Natural killer cell (primary cell): ENCODE results near the gene BOD1. TPM values are rescaled to one million over a fixed set of nuclear protein-coding genes. Genes with fewer than 3 reads are reported as not detected.

Experiments used
- ATAC-seq, 3 donors: fragments of 150-1000 bp in 2 of 3; fragments of 200-7000 bp in 1 of 3; cut with Tn5 transposase; 1 replicate in 1 of 3; 2 replicates in 2 of 3; pipeline ENCODE4 v1.10.0; 2021; ENCODE audit warnings: mild to moderate bottlenecking in 2 of 3, moderate library complexity in 2 of 3
- DNase-seq, 2 donors: peaks; one replicate each; pipeline versions ENCODE4 v3.0.0 to v3.0.0-alpha.2; 2013 to 2021; ENCODE audit warnings: mixed read lengths in 1 of 2
- H3K27ac ChIP-seq: one replicate; pipeline ENCODE4 v1.5.1; 2013; ENCODE audit warnings: mild to moderate bottlenecking, low read length
- H3K27me3 ChIP-seq: one replicate; pipeline ENCODE4 v1.6.1; 2013; ENCODE audit warnings: low read length; ENCODE audit not compliant: control insufficient read depth, insufficient read depth
- H3K36me3 ChIP-seq: one replicate; pipeline ENCODE4 v1.6.1; 2013; ENCODE audit warnings: low read length; ENCODE audit not compliant: control insufficient read depth, insufficient read depth
- H3K4me1 ChIP-seq: one replicate; pipeline ENCODE4 v1.6.1; 2013; ENCODE audit warnings: low read length; ENCODE audit not compliant: control insufficient read depth, insufficient read depth
- H3K4me3 ChIP-seq: one replicate; pipeline ENCODE4 v1.5.1; 2013; ENCODE audit warnings: low read length
- H3K9me3 ChIP-seq: one replicate; pipeline ENCODE4 v1.6.1; 2013; ENCODE audit warnings: low read length; ENCODE audit not compliant: control insufficient read depth, insufficient read depth
- H3K27ac Mint-ChIP-seq, 2 donors: one replicate each; pipeline ENCODE4 v1.8.0; 2022; ENCODE audit warnings: mild to moderate bottlenecking in 2 of 2, mixed read lengths in 2 of 2, moderate library complexity in 1 of 2
- H3K27me3 Mint-ChIP-seq, 2 donors: one replicate each; pipeline ENCODE4 v1.8.0; 2022; ENCODE audit warnings: low read depth in 2 of 2, mixed read lengths in 2 of 2
- H3K36me3 Mint-ChIP-seq: one replicate; pipeline ENCODE4 v1.8.0; 2022; ENCODE audit warnings: mixed read lengths
- H3K4me1 Mint-ChIP-seq, 2 donors: one replicate each; pipeline ENCODE4 v1.8.0; 2022; ENCODE audit warnings: mixed read lengths in 2 of 2
- H3K4me3 Mint-ChIP-seq: one replicate; pipeline ENCODE4 v1.8.0; 2022; ENCODE audit warnings: mild to moderate bottlenecking, moderate library complexity, mixed read lengths
- H3K9me3 Mint-ChIP-seq, 2 donors: one replicate each; pipeline ENCODE4 v1.8.0; 2022; ENCODE audit warnings: mixed read lengths in 2 of 2
- CTCF ChIP-seq: fragments of 200-600 bp; IDR thresholded peaks from one replicate; pipeline ENCODE4 v1.8.0; 2022; ENCODE audit warnings: antibody characterized with exemption
- WGBS: methylation state at CpG from one replicate; pipeline ENCODE4 v1.1.7; 2013; ENCODE audit warnings: missing lambda C conversion rate; ENCODE audit not compliant: insufficient coverage; 5-methylcytosine and 5-hydroxymethylcytosine counted together
- intact Hi-C: fragments of 100-400 bp; cut with micrococcal nuclease; formaldehyde crosslinking; loops from one replicate; pipeline ENCODE4 v1.14.2; 2022
- total RNA-seq, 4 donors: library from RNA; stranded (reverse); fragments of 120-200 nt in 1 of 4; gene quantifications; one replicate each; pipeline versions ENCODE4 v1.2.3 to v1.2.4, GENCODE V29; 2013 to 2022

Gene BOD1
- total RNA-seq, 3 donors from 2014 or later (not counting 1 experiment from before 2014, with no cell fraction given): 11.0 to 19.9 (median 16.6) TPM

- H3K9me3 Mint-ChIP-seq: peaks cover 4 to 7% of the 10 kb centered on the region in 2 donors
- no peak overlapping the region for H3K4me3 ChIP-seq
- peaks cover 7% of the 10 kb centered on the region for H3K36me3 Mint-ChIP-seq
- 82% methylated on average over 3 of the region's 3 CpGs for WGBS
- TF ChIP-seq CTCF: no peak
- H3K27ac Mint-ChIP-seq: no peak overlapping the region
- ATAC-seq: no peak
- no peaks in the 10 kb centered on the region for H3K36me3 ChIP-seq
- H3K4me1 ChIP-seq: peaks cover 5% of the 10 kb centered on the region
- peaks cover 6 to 12% of the 10 kb centered on the region in 2 donors for H3K4me1 Mint-ChIP-seq
- DNase-seq: no peak
- intact Hi-C loops: no loop called here
- peaks cover 5% of the 10 kb centered on the region for H3K27me3 ChIP-seq
- H3K4me3 Mint-ChIP-seq: no peak overlapping the region
- H3K27me3 Mint-ChIP-seq: peaks cover 12 to 26% of the 10 kb centered on the region in 2 donors
- no peak overlapping the region for H3K27ac ChIP-seq
- peaks cover 6% of the 10 kb centered on the region for H3K9me3 ChIP-seq
These were observed 39.3 kb downstream of the BOD1 start for GRCh38 chr5:173577166-173577565.

GRCh38 chr5:173575985-173576384 lies 40.5 kb downstream of the BOD1 start:
- H3K27ac Mint-ChIP-seq: no peak overlapping the region
- ATAC-seq (no peak), DNase-seq (no peak)
- H3K9me3 Mint-ChIP-seq: peaks cover 4 to 7% of the 10 kb centered on the region in 2 donors
- H3K27me3 Mint-ChIP-seq: peaks cover 15 to 27% of the 10 kb centered on the region in 2 donors
- Histone ChIP-seq H3K36me3 (no peaks in the 10 kb centered on the region), H3K4me3 (no peak overlapping the region), H3K4me1 (peaks cover 5% of the 10 kb centered on the region), H3K27ac (no peak overlapping the region), H3K9me3 (peaks cover 6% of the 10 kb centered on the region), H3K27me3 (peaks cover 5% of the 10 kb centered on the region)
- no peak for TF ChIP-seq CTCF
- 76% methylated on average over 6 of the region's 6 CpGs for WGBS
- intact Hi-C loops: no loop called here
- peaks cover 7% of the 10 kb centered on the region for H3K36me3 Mint-ChIP-seq
- no peak overlapping the region for H3K4me3 Mint-ChIP-seq
- peaks cover 6 to 12% of the 10 kb centered on the region in 2 donors for H3K4me1 Mint-ChIP-seq

- ATAC-seq: no peak
- peaks cover 5% of the 10 kb centered on the region for H3K27me3 ChIP-seq
- H3K27me3 Mint-ChIP-seq: peaks cover 15 to 33% of the 10 kb centered on the region in 2 donors
- WGBS: 55% methylated on average over 8 of the region's 8 CpGs
- intact Hi-C loops: no loop called here
- no peak overlapping the region for H3K4me3 ChIP-seq
- H3K4me3 Mint-ChIP-seq: no peak overlapping the region
- peaks cover 5% of the 10 kb centered on the region for H3K4me1 ChIP-seq
- H3K36me3 ChIP-seq: no peaks in the 10 kb centered on the region
- H3K9me3 ChIP-seq: peaks cover 6% of the 10 kb centered on the region
- peaks cover 7% of the 10 kb centered on the region for H3K36me3 Mint-ChIP-seq
- peaks cover 6 to 12% of the 10 kb centered on the region in 2 donors for H3K4me1 Mint-ChIP-seq
- H3K27ac ChIP-seq: no peak overlapping the region
- DNase-seq: no peak
- TF ChIP-seq CTCF: no peak
- H3K27ac Mint-ChIP-seq: no peak overlapping the region
- H3K9me3 Mint-ChIP-seq: peaks cover 4 to 7% of the 10 kb centered on the region in 2 donors
These were observed 41.5 kb downstream of the BOD1 start for GRCh38 chr5:173574983-173575382.
